Breast epithelium (tissue), 3 donors: ENCODE measurements around the gene LSAMP.

Experiments
- CTCF ChIP-seq, 3 donors: fragments of 450-650 bp; IDR thresholded peaks; one replicate each; pipeline ENCODE4 v1.5.1; 2016 to 2017; ENCODE audit warnings: antibody characterized with exemption in 3 of 3, mild to moderate bottlenecking in 3 of 3, moderate library complexity in 3 of 3
- POLR2AphosphoS5 ChIP-seq, 3 donors: sonication (generic); formaldehyde crosslinking; IDR thresholded peaks; one replicate each; pipeline ENCODE4 v1.6.1; 2017; ENCODE audit warnings: antibody characterized with exemption in 3 of 3

GRCh38 chr3:115758076-115758763 lies 687.1 kb downstream of the LSAMP start:
- TF ChIP-seq POLR2AphosphoS5 (IDR thresholded peaks at IDR 0.05) (no peak), CTCF (IDR thresholded peaks at IDR 0.05) (no peak)
